GM21447 (cell line): Measurements from ENCODE around the gene ACKR3.

Experiments used
- ATAC-seq: cut with Tn5 transposase; IDR thresholded peaks from one replicate; pipeline ENCODE4 v1.9.1; 2021; ENCODE audit not compliant: unreplicated experiment

Gene ACKR3

GRCh38 chr2:236583621-236584203, 14.1 kb downstream of the ACKR3 start:
- ATAC-seq = no peak

- ATAC-seq = no peak
These were observed 15.1 kb downstream of the ACKR3 start for GRCh38 chr2:236584521-236585384.

- ATAC-seq = no peak
These were observed 16.3 kb downstream of the ACKR3 start for GRCh38 chr2:236585966-236586365.

GRCh38 chr2:236587861-236588815, 18.5 kb downstream of the ACKR3 start:
- ATAC-seq = no peak

- ATAC-seq = no peak
These were observed 19.4 kb downstream of the ACKR3 start for GRCh38 chr2:236588932-236589592.

GRCh38 chr2:236590846-236591245, 21.2 kb downstream of the ACKR3 start:
- no peak for ATAC-seq

GRCh38 chr2:236592821-236593220, 23.2 kb downstream of the ACKR3 start:
- no peak for ATAC-seq

- no peak for ATAC-seq
These were observed 23.9 kb downstream of the ACKR3 start for GRCh38 chr2:236593531-236593930.

- ATAC-seq = no peak
These were observed 24.3 kb downstream of the ACKR3 start for GRCh38 chr2:236593956-236594355.

GRCh38 chr2:236597629-236598028, 28.0 kb downstream of the ACKR3 start:
- no peak for ATAC-seq

GRCh38 chr2:236599059-236599458, 29.4 kb downstream of the ACKR3 start:
- ATAC-seq = no peak

GRCh38 chr2:236600158-236600557, 30.5 kb downstream of the ACKR3 start:
- no peak for ATAC-seq

GRCh38 chr2:236600892-236601291, 31.3 kb downstream of the ACKR3 start:
- ATAC-seq = no peak

- ATAC-seq = no peak
These were observed 31.9 kb downstream of the ACKR3 start for GRCh38 chr2:236601316-236602202.

GRCh38 chr2:236602678-236603077, 33.1 kb downstream of the ACKR3 start:
- ATAC-seq = no peak

GRCh38 chr2:236603361-236604015, 33.9 kb downstream of the ACKR3 start:
- ATAC-seq = no peak

- ATAC-seq = no peak
These were observed 35.1 kb downstream of the ACKR3 start for GRCh38 chr2:236604575-236605344.

- ATAC-seq = no peak
These were observed 35.7 kb downstream of the ACKR3 start for GRCh38 chr2:236605345-236605734.

GRCh38 chr2:236606023-236606422, 36.4 kb downstream of the ACKR3 start:
- no peak for ATAC-seq
